Measurements from ENCODE around the gene NSUN7.

- TF ChIP-seq, protein P1, sequence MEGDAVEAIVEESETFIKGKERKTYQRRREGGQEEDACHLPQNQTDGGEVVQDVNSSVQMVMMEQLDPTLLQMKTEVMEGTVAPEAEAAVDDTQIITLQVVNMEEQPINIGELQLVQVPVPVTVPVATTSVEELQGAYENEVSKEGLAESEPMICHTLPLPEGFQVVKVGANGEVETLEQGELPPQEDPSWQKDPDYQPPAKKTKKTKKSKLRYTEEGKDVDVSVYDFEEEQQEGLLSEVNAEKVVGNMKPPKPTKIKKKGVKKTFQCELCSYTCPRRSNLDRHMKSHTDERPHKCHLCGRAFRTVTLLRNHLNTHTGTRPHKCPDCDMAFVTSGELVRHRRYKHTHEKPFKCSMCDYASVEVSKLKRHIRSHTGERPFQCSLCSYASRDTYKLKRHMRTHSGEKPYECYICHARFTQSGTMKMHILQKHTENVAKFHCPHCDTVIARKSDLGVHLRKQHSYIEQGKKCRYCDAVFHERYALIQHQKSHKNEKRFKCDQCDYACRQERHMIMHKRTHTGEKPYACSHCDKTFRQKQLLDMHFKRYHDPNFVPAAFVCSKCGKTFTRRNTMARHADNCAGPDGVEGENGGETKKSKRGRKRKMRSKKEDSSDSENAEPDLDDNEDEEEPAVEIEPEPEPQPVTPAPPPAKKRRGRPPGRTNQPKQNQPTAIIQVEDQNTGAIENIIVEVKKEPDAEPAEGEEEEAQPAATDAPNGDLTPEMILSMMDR (conservative IDR thresholded peaks at IDR 0.05; ENCODE audit: low read depth, low read length): no peak
- TF ChIP-seq EZH2 (IDR thresholded peaks at IDR 0.05; ENCODE audit: borderline replicate concordance, low read depth, low read length, poor library complexity, severe bottlenecking): no peak
These were observed 54.8 kb downstream of the NSUN7 start for GRCh38 chr4:40804598-40804997.
